Pancreas (tissue), 10 donors: ENCODE results near the gene SNED1. TPM values are rescaled to one million over a fixed set of nuclear protein-coding genes. Genes with fewer than 3 reads are reported as not detected.

Experiments
- ATAC-seq, 4 donors: fragments of 200-7000 bp; cut with Tn5 transposase; one replicate each; pipeline versions ENCODE4 v1.8.0 to v1.9.1; 2020; ENCODE audit warnings: mild to moderate bottlenecking in 4 of 4, moderate library complexity in 4 of 4
- DNase-seq, 6 donors: peaks; one replicate each; pipeline ENCODE4 v3.0.0-alpha.2; 2020
- FAIRE-seq: peaks from 2 replicates; lab custom pipeline; 2012; peaks lifted over from hg19 to GRCh38; lab: Jason Lieb, UNC
- H3K27ac ChIP-seq, 4 donors: fragments of 200-600 bp; sonication (generic); 1 replicate in 3 of 4; 2 replicates in 1 of 4; pipeline versions ENCODE4 v1.5.0 to v1.8.0; 2020
- H3K27me3 ChIP-seq, 4 donors: fragments of 200-600 bp; one replicate each; pipeline ENCODE4 v1.8.0; 2021
- H3K36me3 ChIP-seq, 3 donors: fragments of 200-600 bp; sonication (generic) in 1 of 3; one replicate each; pipeline versions ENCODE4 v1.5.0 to v1.8.0; 2020 to 2021
- H3K4me1 ChIP-seq, 3 donors: fragments of 200-600 bp; one replicate each; pipeline ENCODE4 v1.8.0; 2021
- H3K4me3 ChIP-seq, 4 donors: fragments of 200-600 bp; sonication (generic) in 2 of 4; one replicate each; pipeline versions ENCODE4 v1.5.0 to v1.8.0; 2020 to 2021
- H3K9me3 ChIP-seq, 4 donors: fragments of 200-600 bp; one replicate each; pipeline ENCODE4 v1.8.0; 2021
- WGBS, 2 donors: extraction: QIAGEN DNeasy Blood & Tissue Kit; methylation state at CpG; one replicate each; pipeline ENCODE4 v1.1.7; 2013; 5-methylcytosine and 5-hydroxymethylcytosine counted together
- intact Hi-C, 3 donors: fragments of 100-400 bp; cut with DNase I; formaldehyde crosslinking; loops; one replicate each; pipeline versions ENCODE4 v1.11.1 to v1.14.2; 2022
- polyA plus RNA-seq, 2 donors: library from polyadenylated mRNA; stranded (reverse); fragments of 200-250 nt; gene quantifications; one replicate each; pipeline ENCODE4 v1.2.3, GENCODE V29; 2013
- total RNA-seq, 6 donors: library from RNA; stranded (reverse); fragmentation: NEBNext Ultra II Directional in 4 of 6; extraction: Animal tissue kit (Norgen Biotek cat#: 25700) in 4 of 6; gene quantifications; one replicate each; pipeline versions ENCODE4 v1.2.1 to v1.2.4, GENCODE V29; 2021 to 2023
- TF ChIP-seq, protein P1 (sequence below), 4 donors: fragments of 200-600 bp; sonication (generic) in 3 of 4; IDR thresholded peaks; one replicate each; pipeline versions ENCODE4 v1.5.0 to v1.8.0; 2021; ENCODE audit warnings: antibody characterized with exemption in 4 of 4
- donor health status: healthy with polysubstance abuse.
- donor health status: DM: no; HTN: no; CAD: no; lungs with moderate emphysema.
- donor health status: DM: no; HTN: no; CAD: no.
- donor health status: control.
- donor health status: control.
- donor health status: Bipolar disorder and iron deficiency.
- donor health status: DM: yes; HTN: yes; CAD: no.
- donor health status: DM: no; HTN: no; CAD: no.
- donor health status: DM: no; HTN: no; CAD: no.
- donor health status: DM: yes; HTN: yes; CAD: no.

Gene SNED1
- total and polyA plus RNA-seq, 8 donors: 6.6 to 19.2 (median 10.0) TPM

- 65 to 67% methylated on average over 38 of the region's 38 CpGs for WGBS, 2 donors
- H3K36me3 ChIP-seq: peaks cover 0 to 6% (median 0%) of the 10 kb centered on the region in 3 donors
- TF ChIP-seq, protein P1, sequence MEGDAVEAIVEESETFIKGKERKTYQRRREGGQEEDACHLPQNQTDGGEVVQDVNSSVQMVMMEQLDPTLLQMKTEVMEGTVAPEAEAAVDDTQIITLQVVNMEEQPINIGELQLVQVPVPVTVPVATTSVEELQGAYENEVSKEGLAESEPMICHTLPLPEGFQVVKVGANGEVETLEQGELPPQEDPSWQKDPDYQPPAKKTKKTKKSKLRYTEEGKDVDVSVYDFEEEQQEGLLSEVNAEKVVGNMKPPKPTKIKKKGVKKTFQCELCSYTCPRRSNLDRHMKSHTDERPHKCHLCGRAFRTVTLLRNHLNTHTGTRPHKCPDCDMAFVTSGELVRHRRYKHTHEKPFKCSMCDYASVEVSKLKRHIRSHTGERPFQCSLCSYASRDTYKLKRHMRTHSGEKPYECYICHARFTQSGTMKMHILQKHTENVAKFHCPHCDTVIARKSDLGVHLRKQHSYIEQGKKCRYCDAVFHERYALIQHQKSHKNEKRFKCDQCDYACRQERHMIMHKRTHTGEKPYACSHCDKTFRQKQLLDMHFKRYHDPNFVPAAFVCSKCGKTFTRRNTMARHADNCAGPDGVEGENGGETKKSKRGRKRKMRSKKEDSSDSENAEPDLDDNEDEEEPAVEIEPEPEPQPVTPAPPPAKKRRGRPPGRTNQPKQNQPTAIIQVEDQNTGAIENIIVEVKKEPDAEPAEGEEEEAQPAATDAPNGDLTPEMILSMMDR (IDR thresholded peaks at IDR 0.05): no peak
- no peaks in the 10 kb centered on the region for H3K9me3 ChIP-seq
- FAIRE-seq: no peak
- H3K27me3 ChIP-seq: no peaks in the 10 kb centered on the region
- no peaks in the 10 kb centered on the region for H3K4me1 ChIP-seq
- ATAC-seq: peak in 1 of 4 donors; percentile 47
- DNase-seq: peak in 1 of 6 donors; percentile 20
- intact Hi-C loops: no loop called here
- no peak overlapping the region for H3K4me3 ChIP-seq
- no peak overlapping the region for H3K27ac ChIP-seq
These were observed 51.6 kb downstream of the SNED1 start for GRCh38 chr2:241049739-241050623.

DNA sequence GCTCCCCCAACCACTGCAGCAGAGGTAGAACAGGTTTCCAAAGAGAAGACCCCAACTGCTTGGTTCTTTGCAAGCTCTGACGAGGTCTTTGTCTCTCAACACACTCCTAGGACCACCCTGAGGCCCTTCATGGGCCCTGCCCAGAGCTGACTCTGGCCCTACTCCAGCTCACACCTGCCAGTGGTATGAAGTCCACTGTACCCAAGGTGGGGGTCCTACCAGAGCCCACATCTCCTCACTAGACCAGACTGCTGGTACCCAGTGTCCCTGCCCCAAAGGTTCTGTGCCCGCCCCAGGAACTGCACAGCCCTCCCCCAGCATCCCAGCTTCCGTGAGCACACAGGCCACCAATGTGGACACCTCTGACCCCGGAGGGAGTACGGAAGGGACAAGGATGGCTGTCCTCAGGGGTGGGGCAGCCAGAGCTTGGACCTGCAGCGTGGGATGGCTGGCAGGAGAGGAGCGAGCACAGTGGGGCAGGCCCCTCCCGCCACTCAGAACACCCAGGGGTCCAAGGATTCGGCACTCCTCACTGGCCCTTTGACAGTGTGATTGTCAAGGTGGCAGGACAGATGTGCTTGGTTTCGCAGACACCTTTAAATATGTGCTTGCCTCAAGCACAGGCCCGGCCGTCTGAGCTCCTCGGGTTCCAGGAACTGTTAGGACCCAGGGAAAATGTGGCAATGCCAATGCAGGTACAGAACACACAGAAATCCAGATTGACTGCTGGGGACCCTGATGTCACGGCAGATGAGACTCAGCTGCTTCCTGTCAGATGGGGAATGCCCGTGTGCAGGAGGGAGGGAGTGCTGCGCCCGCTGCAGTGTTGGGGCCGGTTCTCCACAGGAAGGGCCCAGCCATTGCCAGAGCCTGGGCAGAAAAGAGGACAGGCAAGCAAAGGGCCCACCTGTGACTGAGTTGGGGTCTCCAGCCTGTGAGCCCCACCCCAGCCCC is 52.5 kb downstream of the SNED1 start:
- Histone ChIP-seq H3K27me3 (no peaks in the 10 kb centered on the region), H3K27ac (no peak overlapping the region), H3K9me3 (no peaks in the 10 kb centered on the region), H3K4me3 (no peak overlapping the region), H3K4me1 (no peaks in the 10 kb centered on the region), H3K36me3 (peaks cover 0 to 6% (median 0%) of the 10 kb centered on the region in 3 donors)
- WGBS, 2 donors: 92% methylated on average over 18 of the region's 18 CpGs
- intact Hi-C loops: no loop called here
- FAIRE-seq (no peak), DNase-seq (peak in 1 of 6 donors; percentile 17), ATAC-seq (no peak)
- TF ChIP-seq, protein P1 (IDR thresholded peaks at IDR 0.05): no peak

DNA sequence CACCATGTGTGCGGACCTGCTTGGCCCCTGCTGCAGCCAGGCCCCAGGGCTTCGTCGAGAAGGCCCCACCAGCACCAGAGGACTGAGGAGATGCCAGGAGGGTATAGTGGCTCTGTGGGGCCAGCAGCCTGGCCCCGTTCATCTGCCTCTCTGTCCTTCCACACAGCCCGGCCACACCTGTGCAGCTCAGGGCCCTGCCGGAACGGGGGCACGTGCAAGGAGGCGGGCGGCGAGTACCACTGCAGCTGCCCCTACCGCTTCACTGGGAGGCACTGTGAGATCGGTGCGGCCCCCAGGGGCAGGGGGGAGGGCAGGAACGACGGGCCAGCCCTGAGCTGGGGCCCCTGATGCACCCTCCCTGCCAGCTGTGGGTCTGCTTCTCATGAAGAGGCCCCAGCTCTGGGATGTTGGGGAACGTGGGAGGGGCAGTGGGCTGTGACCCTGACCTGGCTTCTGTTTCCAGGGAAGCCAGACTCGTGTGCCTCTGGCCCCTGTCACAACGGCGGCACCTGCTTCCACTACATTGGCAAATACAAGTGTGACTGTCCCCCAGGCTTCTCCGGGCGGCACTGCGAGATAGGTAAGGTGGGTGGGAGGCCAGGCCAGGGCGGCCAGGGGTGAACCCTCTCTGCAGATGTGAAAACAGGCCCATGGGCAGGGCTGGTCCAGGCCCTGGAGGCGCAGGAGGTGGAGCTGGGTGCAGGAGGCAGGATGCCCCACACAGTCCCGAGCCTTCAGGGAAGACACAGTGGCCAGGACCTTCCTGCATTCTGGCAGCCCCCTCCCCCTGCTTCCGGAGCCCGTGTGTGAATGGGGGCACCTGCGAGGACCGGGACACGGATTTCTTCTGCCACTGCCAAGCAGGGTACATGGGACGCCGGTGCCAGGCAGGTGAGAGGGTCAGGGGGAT is 53.4 kb downstream of the SNED1 start:
- DNase-seq (peak in 1 of 6 donors; percentile 25), FAIRE-seq (no peak), ATAC-seq (peak in 1 of 4 donors; percentile 14)
- Histone ChIP-seq H3K4me1 (no peaks in the 10 kb centered on the region), H3K9me3 (no peaks in the 10 kb centered on the region), H3K27ac (no peak overlapping the region), H3K36me3 (peaks cover 0 to 6% (median 0%) of the 10 kb centered on the region in 3 donors), H3K4me3 (no peak overlapping the region), H3K27me3 (no peaks in the 10 kb centered on the region)
- 88 to 90% methylated on average over 23 to 33 of the region's 33 CpGs for WGBS, 2 donors
- intact Hi-C loops: no loop called here
- TF ChIP-seq, protein P1 (IDR thresholded peaks at IDR 0.05): no peak

- ATAC-seq (peak in 1 of 4 donors; percentile 8), FAIRE-seq (no peak), DNase-seq (no peak)
- Histone ChIP-seq H3K36me3 (peaks cover 0 to 6% (median 0%) of the 10 kb centered on the region in 3 donors), H3K9me3 (no peaks in the 10 kb centered on the region), H3K27me3 (no peaks in the 10 kb centered on the region), H3K4me3 (no peak overlapping the region), H3K27ac (no peak overlapping the region), H3K4me1 (no peaks in the 10 kb centered on the region)
- intact Hi-C loops: no loop called here
- WGBS, 2 donors: 95 to 97% methylated on average over 31 of the region's 31 CpGs
- TF ChIP-seq, protein P1 (IDR thresholded peaks at IDR 0.05): no peak
These were observed 54.4 kb downstream of the SNED1 start for GRCh38 chr2:241052677-241053360.
